ENCODE results near the gene SORCS2.
"Not testable (repeated sequence)": the region's sequence is repeated elsewhere in the genome, so short reads cannot be mapped to it uniquely, and the experiment has no call there.

The SORCS2 gene

GRCh38 chr4:7160439-7160838, 31.9 kb upstream of the SORCS2 start:
- Histone ChIP-seq H3K4me1 (ENCODE audit: control insufficient read depth, insufficient read depth, low read length) (no peaks in the 10 kb centered on the region), H3K4me3 (ENCODE audit: low read depth, low read length) (no peak overlapping the region), H3K9me3 (ENCODE audit: control insufficient read depth, insufficient read depth, low read depth, low read length) (no peaks in the 10 kb centered on the region), H3K27ac (ENCODE audit: extremely low read depth, low read depth, low read length) (no peak overlapping the region), H3K36me3 (ENCODE audit: control insufficient read depth in 2 of 2, insufficient read depth in 1 of 2, low read length in 2 of 2) (no peaks in the 10 kb centered on the region)
- no peak for TF ChIP-seq ZNF341 (tag by site-specific recombination; IDR thresholded peaks at IDR 0.05; ENCODE audit: low read depth)
- no peak for TF ChIP-seq ZNF585B (tag by site-specific recombination; IDR thresholded peaks at IDR 0.05)
- TF ChIP-seq ZNF521 (tag by site-specific recombination; IDR thresholded peaks at IDR 0.05) = no peak
- CTCF ChIA-PET = no interaction called here
- POLR2A ChIA-PET = no interaction called here

- no peaks in the 10 kb centered on the region for H3K36me3 ChIP-seq (ENCODE audit: control insufficient read depth in 2 of 2, insufficient read depth in 1 of 2, low read length in 2 of 2)
- H3K27ac ChIP-seq (ENCODE audit: extremely low read depth, low read depth, low read length) = no peak overlapping the region
- POLR2A ChIA-PET = no interaction called here
- H3K4me1 ChIP-seq (ENCODE audit: control insufficient read depth, insufficient read depth, low read length) = no peaks in the 10 kb centered on the region
- CTCF ChIA-PET = interaction anchor here (1.0 kb wide), 1 partner anchor 31 kb away, joined by 3 read pairs; the partner anchor contains the start of gene SORCS2
- H3K4me3 ChIP-seq (ENCODE audit: low read depth, low read length) = no peak overlapping the region
- TF ChIP-seq ZFHX2 (tag by site-specific recombination; conservative IDR thresholded peaks at IDR 0.05) = peak; percentile 69
- TF ChIP-seq ZNF600 (tag by site-specific recombination; IDR thresholded peaks at IDR 0.05) = no peak
- TF ChIP-seq ZNF660 (tag by site-specific recombination; IDR thresholded peaks at IDR 0.05) = no peak
- no peak for TF ChIP-seq ZSCAN23 (tag by site-specific recombination; IDR thresholded peaks at IDR 0.05)
- peak; percentile 78 for TF ChIP-seq EGR2 (tag by site-specific recombination; IDR thresholded peaks at IDR 0.05; ENCODE audit: low read depth)
- no peak for TF ChIP-seq KLF9 (tag by site-specific recombination; IDR thresholded peaks at IDR 0.05; ENCODE audit: low read depth)
- TF ChIP-seq PATZ1 (tag by site-specific recombination; IDR thresholded peaks at IDR 0.05) = no peak
- no peaks in the 10 kb centered on the region for H3K9me3 ChIP-seq (ENCODE audit: control insufficient read depth, insufficient read depth, low read depth, low read length)
These were observed 31.3 kb upstream of the SORCS2 start for GRCh38 chr4:7160951-7161440.

GRCh38 chr4:7161721-7162214, 30.6 kb upstream of the SORCS2 start:
- TF ChIP-seq ELK4 (IDR thresholded peaks at IDR 0.05; ENCODE audit: borderline replicate concordance, low read depth, low read length) (no peak), ZNF626 (tag by site-specific recombination; IDR thresholded peaks at IDR 0.05) (no peak), ZNF654 (tag by site-specific recombination; IDR thresholded peaks at IDR 0.05; ENCODE audit: low read depth) (no peak), ZNF830 (tag by site-specific recombination; IDR thresholded peaks at IDR 0.05; ENCODE audit: low read depth) (no peak), ZNF112 (tag by site-specific recombination; IDR thresholded peaks at IDR 0.05) (no peak), HOXA7 (CRISPR knock-in tag; IDR thresholded peaks at IDR 0.05; ENCODE audit: borderline replicate concordance) (no peak), ZNF692 (tag by site-specific recombination; IDR thresholded peaks at IDR 0.05) (no peak), CTCF (tag by site-specific recombination; IDR thresholded peaks at IDR 0.05) (no peak), ZNF510 (tag by site-specific recombination; IDR thresholded peaks at IDR 0.05; ENCODE audit: insufficient replicate concordance) (no peak), ZNF140 (tag by site-specific recombination; IDR thresholded peaks at IDR 0.05) (no peak), ZNF19 (tag by site-specific recombination; IDR thresholded peaks at IDR 0.05; ENCODE audit: low read depth) (no peak), ZNF521 (tag by site-specific recombination; IDR thresholded peaks at IDR 0.05) (no peak), ZSCAN30 (tag by site-specific recombination; IDR thresholded peaks at IDR 0.05) (no peak)
- CTCF ChIA-PET = interaction anchor here (1.0 kb wide), 1 partner anchor 30 kb away, joined by 3 read pairs; the partner anchor contains the start of gene SORCS2
- no peaks in the 10 kb centered on the region for H3K9me3 ChIP-seq (ENCODE audit: control insufficient read depth, insufficient read depth, low read depth, low read length)
- no peaks in the 10 kb centered on the region for H3K36me3 ChIP-seq (ENCODE audit: control insufficient read depth in 2 of 2, insufficient read depth in 1 of 2, low read length in 2 of 2)
- H3K4me3 ChIP-seq (ENCODE audit: low read depth, low read length) = no peak overlapping the region
- no peaks in the 10 kb centered on the region for H3K4me1 ChIP-seq (ENCODE audit: control insufficient read depth, insufficient read depth, low read length)
- no peak overlapping the region for H3K27ac ChIP-seq (ENCODE audit: extremely low read depth, low read depth, low read length)
- POLR2A ChIA-PET = no interaction called here

- H3K4me1 ChIP-seq (ENCODE audit: control insufficient read depth, insufficient read depth, low read length); H3K4me3 ChIP-seq (ENCODE audit: low read depth, low read length); POLR2A ChIA-PET; CTCF ChIA-PET; H3K27ac ChIP-seq (ENCODE audit: extremely low read depth, low read depth, low read length); H3K36me3 ChIP-seq (ENCODE audit: control insufficient read depth in 2 of 2, insufficient read depth in 1 of 2, low read length in 2 of 2); H3K9me3 ChIP-seq (ENCODE audit: control insufficient read depth, insufficient read depth, low read depth, low read length): not testable (repeated sequence)
These were observed 27.1 kb upstream of the SORCS2 start for GRCh38 chr4:7165056-7165873.

Data from HEK293 (cell line).